A549 (cell line): ENCODE data around the gene TMEM218. TPM values are rescaled to one million over a fixed set of nuclear protein-coding genes. Genes with fewer than 3 reads are reported as not detected.

Source experiments
- ATAC-seq, 2 experiments: fragments of 200-7000 bp in 1 of 2; fragments of >200 bp in 1 of 2; cut with Nextera tagmentation in 1 of 2; cut with Tn5 transposase in 1 of 2; 3 replicates each; pipeline versions ENCODE4 v1.8.0 to v1.9.1; 2018 to 2020; ENCODE audit warnings: mild to moderate bottlenecking in 1 of 2, moderate library complexity in 1 of 2
- CTCF ChIA-PET: fragments of 300-600 bp; sonication (Branson Sonifier 250); formaldehyde crosslinking; extraction: SDS; loops from one replicate; lab custom pipeline; 2021; ENCODE audit warnings: antibody characterized with exemption, inconsistent platforms; lab: Yijun Ruan, JAX
- POLR2A ChIA-PET: fragments of 350-600 bp; formaldehyde crosslinking; extraction: SDS; loops from one replicate; lab custom pipeline; 2021; ENCODE audit warnings: antibody characterized with exemption, inconsistent platforms; lab: Yijun Ruan, JAX
- DNase-seq, 2 experiments: peaks; one replicate each; pipeline versions ENCODE4 v3.0.0 to v3.0.0-alpha.2; 2011 to 2016; ENCODE audit warnings: low read depth in 1 of 2, low spot score in 1 of 2
- FAIRE-seq: peaks from 2 replicates; lab custom pipeline; 2011; peaks lifted over from hg19 to GRCh38; lab: Jason Lieb, UNC
- H3K27ac ChIP-seq, 2 experiments: fragments of >200 bp; sonication (Bioruptor Twin); formaldehyde crosslinking; 3 replicates each; pipeline ENCODE4 v1.5.1; 2016 to 2017
- H3K4me1 ChIP-seq: fragments of >200 bp; sonication (Bioruptor Twin); formaldehyde crosslinking; 3 replicates; pipeline ENCODE4 v1.6.1; 2016
- H3K4me2 ChIP-seq: fragments of >200 bp; sonication (Bioruptor Twin); formaldehyde crosslinking; 3 replicates; pipeline ENCODE4 v1.6.1; 2016
- H3K4me3 ChIP-seq: fragments of >200 bp; sonication (Bioruptor Twin); formaldehyde crosslinking; 3 replicates; pipeline ENCODE4 v1.5.1; 2016
- H3K9me3 ChIP-seq: fragments of >200 bp; sonication (Bioruptor Twin); formaldehyde crosslinking; 3 replicates; pipeline ENCODE4 v1.6.1; 2016
- BCL3 ChIP-seq: fragments of >200 bp; sonication (Bioruptor Twin); formaldehyde crosslinking; IDR thresholded peaks from 3 replicates; pipeline ENCODE4 v1.6.1; 2016
- BHLHE40 ChIP-seq: IDR thresholded peaks from 2 replicates; pipeline ENCODE4 v1.6.1; 2012; ENCODE audit warnings: low read depth, low read length, inconsistent platforms
- CBX2 ChIP-seq: fragments of 200-600 bp; sonication (generic); IDR thresholded peaks from 2 replicates; pipeline ENCODE4 v1.6.1; 2016; ENCODE audit warnings: low read depth, mild to moderate bottlenecking, borderline replicate concordance
- CEBPB ChIP-seq, 2 experiments: fragments of >200 bp in 1 of 2; sonication (Bioruptor Twin) in 1 of 2; formaldehyde crosslinking in 1 of 2; IDR thresholded peaks; 2 replicates each; pipeline ENCODE4 v1.6.1; 2012 to 2016
- EHF ChIP-seq: fragments of 250-450 bp; sonication (Bioruptor Pico); IDR thresholded peaks from 2 replicates; pipeline ENCODE4 v1.5.0; 2020; ENCODE audit warnings: mild to moderate bottlenecking
- EHMT2 ChIP-seq: fragments of 200-600 bp; sonication (generic); IDR thresholded peaks from 2 replicates; pipeline ENCODE4 v1.6.1; 2016; ENCODE audit warnings: antibody characterized with exemption, low read depth, mild to moderate bottlenecking, moderate library complexity
- ELK1 ChIP-seq: fragments of 150-350 bp; IDR thresholded peaks from 2 replicates; pipeline ENCODE4 v1.6.1; 2014; ENCODE audit warnings: low read depth, mild to moderate bottlenecking, low read length
- FOSB ChIP-seq: fragments of 250-450 bp; sonication (Bioruptor Pico); IDR thresholded peaks from 2 replicates; pipeline ENCODE4 v1.5.0; 2020; ENCODE audit warnings: mild to moderate bottlenecking, moderate library complexity
- FOSL2 ChIP-seq, 2 experiments: fragments of 450-650 bp in 1 of 2; fragments of >200 bp in 1 of 2; sonication (Bioruptor Twin) in 1 of 2; formaldehyde crosslinking; IDR thresholded peaks; 2 replicates each; pipeline versions ENCODE4 v1.5.0 to v1.6.1; 2016 to 2020; ENCODE audit warnings: mild to moderate bottlenecking in 1 of 2, moderate library complexity in 1 of 2
- HDAC2 ChIP-seq: fragments of 200-600 bp; sonication (generic); IDR thresholded peaks from 2 replicates; pipeline ENCODE4 v1.6.1; 2016
- HES2 ChIP-seq: fragments of >200 bp; sonication (Bioruptor Twin); formaldehyde crosslinking; IDR thresholded peaks from 2 replicates; pipeline ENCODE4 v1.6.1; 2016
- HEYL ChIP-seq: fragments of 250-450 bp; sonication (Bioruptor Pico); IDR thresholded peaks from 2 replicates; pipeline ENCODE4 v1.8.0; 2021; ENCODE audit warnings: mild to moderate bottlenecking, moderate library complexity
- HOXB13 ChIP-seq: fragments of 250-450 bp; sonication (Bioruptor Pico); IDR thresholded peaks from 2 replicates; pipeline ENCODE4 v1.5.0; 2020; ENCODE audit warnings: low read depth, mild to moderate bottlenecking, moderate library complexity
- KDM5A ChIP-seq: fragments of 200-600 bp; sonication (generic); IDR thresholded peaks from 2 replicates; pipeline ENCODE4 v1.6.1; 2016; ENCODE audit warnings: antibody characterized with exemption, mild to moderate bottlenecking
- MYC ChIP-seq: IDR thresholded peaks from 2 replicates; pipeline ENCODE4 v1.6.1; 2012; ENCODE audit warnings: mild to moderate bottlenecking, inconsistent platforms, low read length, improper control_type of control experiment, borderline replicate concordance
- NFE2L2 ChIP-seq: fragments of 150-350 bp; conservative IDR thresholded peaks from 2 replicates; pipeline ENCODE4 v1.6.1; 2014; ENCODE audit warnings: low read length
- NR3C1 ChIP-seq: fragments of >200 bp; sonication (Bioruptor Twin); formaldehyde crosslinking; IDR thresholded peaks from 3 replicates; pipeline ENCODE4 v1.6.1; 2017
- PBX3 ChIP-seq: IDR thresholded peaks from 2 replicates; pipeline ENCODE4 v1.6.1; 2012
- PHF8 ChIP-seq: fragments of 200-600 bp; sonication (generic); IDR thresholded peaks from 2 replicates; pipeline ENCODE4 v1.6.1; 2016; ENCODE audit warnings: low read depth, mild to moderate bottlenecking, antibody characterized with exemption, moderate library complexity, borderline replicate concordance
- POLR2A ChIP-seq: IDR thresholded peaks from 2 replicates; pipeline ENCODE4 v1.6.1; 2012; ENCODE audit warnings: mild to moderate bottlenecking, low read length
- RAD21 ChIP-seq, 2 experiments: fragments of >200 bp in 1 of 2; sonication (Bioruptor Twin) in 1 of 2; formaldehyde crosslinking in 1 of 2; IDR thresholded peaks in 1 of 2; conservative IDR thresholded peaks in 1 of 2; 2 replicates in 1 of 2; 3 replicates in 1 of 2; pipeline ENCODE4 v1.6.1; 2012 to 2018; ENCODE audit warnings: inconsistent platforms in 1 of 2
- RCOR1 ChIP-seq: fragments of 150-350 bp; IDR thresholded peaks from 2 replicates; pipeline ENCODE4 v1.6.1; 2014; ENCODE audit warnings: antibody characterized with exemption, low read length, low read depth
- REST ChIP-seq: fragments of 200-600 bp; sonication (generic); IDR thresholded peaks from 2 replicates; pipeline ENCODE4 v1.6.1; 2016; ENCODE audit warnings: antibody characterized with exemption, mild to moderate bottlenecking, moderate library complexity
- RFX5 ChIP-seq: fragments of 450-650 bp; IDR thresholded peaks from 2 replicates; pipeline ENCODE4 v1.7.1; 2014; ENCODE audit warnings: antibody characterized with exemption, mild to moderate bottlenecking, moderate library complexity
- SMC3 ChIP-seq: fragments of >200 bp; sonication (Bioruptor Twin); formaldehyde crosslinking; IDR thresholded peaks from 3 replicates; pipeline ENCODE4 v1.6.1; 2018; ENCODE audit warnings: inconsistent platforms
- SREBF2 ChIP-seq: fragments of 450-650 bp; IDR thresholded peaks from 2 replicates; pipeline ENCODE4 v1.6.1; 2014; ENCODE audit warnings: mild to moderate bottlenecking, moderate library complexity
- ZFP36 ChIP-seq: fragments of 450-650 bp; IDR thresholded peaks from 2 replicates; pipeline ENCODE4 v1.6.1; 2014; ENCODE audit warnings: borderline replicate concordance; ENCODE audit not compliant: partially characterized antibody
- ZNF302 ChIP-seq: fragments of 250-450 bp; sonication (Bioruptor Pico); IDR thresholded peaks from 2 replicates; pipeline ENCODE4 v1.9.0; 2021; ENCODE audit warnings: inconsistent platforms, mild to moderate bottlenecking, moderate library complexity
- WGBS: methylation state at CpG from one replicate; pipeline ENCODE4 v1.1.6; 2017; ENCODE audit errors: missing lambda C conversion rate; 5-methylcytosine and 5-hydroxymethylcytosine counted together
- polyA plus RNA-seq, 4 experiments: library from polyadenylated mRNA; depleted of rRNA in 3 of 4; stranded (reverse); fragments of >200 nt; fragmentation: RNase III in 1 of 4; extraction: RNeasy Plus Mini Kit Qiagen cat#74134 plus additional on column Dnase treatment in 1 of 4; gene quantifications; 2 replicates in 3 of 4; 3 replicates in 1 of 4; pipeline ENCODE4 v1.2.3, GENCODE V29; 2011 to 2017

Gene TMEM218
- polyA plus RNA-seq, 2 of the 4 experiments (the other 2 are of a cell fraction), result 29.1 to 34.6 TPM

GRCh38 chr11:125156346-125157117, 45.1 kb upstream of the TMEM218 start:
- no peaks in the 10 kb centered on the region for H3K4me1 ChIP-seq
- TF ChIP-seq ZNF302 (CRISPR knock-in tag) (no peak), RCOR1 (no peak), CEBPB (IDR thresholded peaks at IDR 0.05) (no peak), SMC3 (no peak), HES2 (no peak), EHMT2 (no peak), HDAC2 (no peak), PBX3 (no peak), BCL3 (no peak), NFE2L2 (no peak), CBX2 (no peak), BHLHE40 (no peak), NR3C1 (no peak)
- TF ChIP-seq, all 56 proteins: peak for 0
- H3K9me3 ChIP-seq, result no peaks in the 10 kb centered on the region
- no peak overlapping the region for H3K27ac ChIP-seq
- ATAC-seq, result no peak
- POLR2A ChIA-PET, result no interaction called here
- CTCF ChIA-PET, result interaction anchor here (1.2 kb wide), 1 partner anchor 14 kb away, joined by 3 read pairs; no protein-coding TSS in a partner anchor
- no peak overlapping the region for H3K4me2 ChIP-seq
- no peak overlapping the region for H3K4me3 ChIP-seq
- no peak for FAIRE-seq
- WGBS, result 30% methylated on average over 8 of the region's 8 CpGs
- DNase-seq, result no peak

GRCh38 chr11:125155767-125156166, 44.3 kb upstream of the TMEM218 start:
- no peak for FAIRE-seq
- TF ChIP-seq PHF8, result no peak
- TF ChIP-seq FOSB (CRISPR knock-in tag), result no peak
- TF ChIP-seq HOXB13 (CRISPR knock-in tag), result no peak
- TF ChIP-seq POLR2A, result no peak
- no peak for TF ChIP-seq RAD21 (conservative IDR thresholded peaks at IDR 0.05 in 1 of 2, IDR thresholded peaks at IDR 0.05 in 1 of 2)
- TF ChIP-seq, all 56 proteins: peak for 0
- WGBS, result 0% methylated on average over 4 of the region's 4 CpGs
- ChIA-PET CTCF (no interaction called here), POLR2A (no interaction called here)
- no peaks in the 10 kb centered on the region for H3K9me3 ChIP-seq
- no peak for DNase-seq
- no peak overlapping the region for H3K27ac ChIP-seq
- no peaks in the 10 kb centered on the region for H3K4me1 ChIP-seq
- H3K4me2 ChIP-seq, result no peak overlapping the region
- no peak for ATAC-seq
- H3K4me3 ChIP-seq, result no peak overlapping the region

GRCh38 chr11:125155100-125155444, 43.6 kb upstream of the TMEM218 start:
- Histone ChIP-seq H3K27ac (no peak overlapping the region), H3K4me1 (no peaks in the 10 kb centered on the region), H3K4me2 (no peak overlapping the region), H3K9me3 (no peaks in the 10 kb centered on the region), H3K4me3 (no peak overlapping the region)
- no peak for DNase-seq
- CTCF ChIA-PET, result no interaction called here
- no peak for FAIRE-seq
- ATAC-seq, result no peak
- 11% methylated on average over 6 of the region's 6 CpGs for WGBS
- POLR2A ChIA-PET, result no interaction called here
- TF ChIP-seq RFX5 (no peak), ELK1 (no peak), ZFP36 (no peak), MYC (no peak), REST (no peak), SREBF2 (no peak), EHF (CRISPR knock-in tag) (no peak), POLR2A (no peak), HEYL (CRISPR knock-in tag) (no peak), FOSL2 (IDR thresholded peaks at IDR 0.05) (no peak), FOSL2 (CRISPR knock-in tag; IDR thresholded peaks at IDR 0.05) (no peak), ZNF302 (CRISPR knock-in tag) (no peak), KDM5A (no peak), NR3C1 (no peak), HDAC2 (no peak)
